NCI-H2081 (cell line): ENCODE measurements around the gene TMEM117.
"Not testable (repeated sequence)": the region's sequence is repeated elsewhere in the genome, so short reads cannot be mapped to it uniquely, and the experiment has no call there.

Source experiments
- DNase-seq, 2 experiments: peaks; one replicate each; lab custom pipeline; 2025; lab: John Stamatoyannopoulos, UW

TMEM117 gene

GRCh38 chr12:44224399-44225148 lies 388.7 kb downstream of the TMEM117 start:
- DNase-seq, result no peak

DNA sequence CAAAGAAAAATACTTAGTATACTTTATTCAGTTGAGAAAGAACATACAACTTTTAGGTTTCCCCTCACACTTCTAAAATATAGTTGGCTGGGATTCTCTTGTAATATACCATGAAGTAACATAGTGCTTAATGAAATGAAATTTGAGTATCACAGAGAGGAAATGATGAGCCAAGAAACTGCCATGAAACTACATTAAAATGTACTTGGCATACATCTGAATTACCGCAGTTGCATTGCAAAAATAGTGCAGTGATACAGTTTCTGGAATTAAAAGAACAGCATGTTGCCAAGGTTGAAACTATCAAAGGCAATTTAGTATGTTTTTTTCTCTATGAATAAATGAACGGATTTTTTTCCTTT lies 389.2 kb downstream of the TMEM117 start:
- no peak for DNase-seq

GRCh38 chr12:44227616-44228015 lies 391.7 kb downstream of the TMEM117 start:
- DNase-seq, result no peak

- DNase-seq, result no peak
Observed at GRCh38 chr12:44229846-44230245, 394.0 kb downstream of the TMEM117 start.

DNA sequence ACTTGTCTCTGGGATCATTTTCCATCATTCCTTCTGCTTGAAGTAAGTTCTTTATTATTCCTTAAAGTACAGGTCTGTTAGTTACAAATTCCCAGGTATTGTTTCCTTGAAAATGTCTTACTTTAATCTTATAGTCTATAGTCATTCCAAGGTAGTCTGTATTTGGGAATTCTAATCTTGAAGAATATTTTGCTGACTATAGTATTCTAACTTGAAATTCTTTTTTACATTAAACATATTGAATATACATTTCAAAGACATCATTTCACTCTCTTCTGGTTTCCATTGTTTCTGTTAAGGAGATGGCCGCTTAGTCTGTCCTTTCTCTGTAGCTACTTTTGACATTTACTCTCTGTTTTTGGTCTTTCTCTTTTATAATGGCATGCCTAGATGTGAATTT lies 399.8 kb downstream of the TMEM117 start:
- no peak for DNase-seq

GRCh38 chr12:44240186-44240585 lies 404.3 kb downstream of the TMEM117 start:
- no peak for DNase-seq

DNA sequence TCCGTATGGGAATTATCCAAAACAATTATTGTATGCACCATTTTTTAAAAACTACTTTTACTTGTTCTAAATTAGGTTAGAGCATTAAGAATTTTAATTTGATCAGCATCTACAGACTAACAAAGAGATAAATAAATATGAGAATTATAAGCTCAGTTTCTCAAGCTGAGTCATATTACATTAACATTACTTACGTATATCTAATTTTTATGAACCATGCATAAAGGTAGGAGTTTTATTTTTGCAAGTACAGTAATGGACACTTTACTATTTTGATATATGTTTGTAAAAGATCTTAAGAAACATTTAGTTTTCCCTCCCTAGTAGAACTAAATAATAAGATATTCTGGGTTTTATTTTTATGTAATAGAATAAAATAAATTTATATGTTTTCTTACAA lies 410.1 kb downstream of the TMEM117 start:
- DNase-seq, result no peak

GRCh38 chr12:44246482-44247105 lies 410.7 kb downstream of the TMEM117 start:
- DNase-seq, result no peak

DNA sequence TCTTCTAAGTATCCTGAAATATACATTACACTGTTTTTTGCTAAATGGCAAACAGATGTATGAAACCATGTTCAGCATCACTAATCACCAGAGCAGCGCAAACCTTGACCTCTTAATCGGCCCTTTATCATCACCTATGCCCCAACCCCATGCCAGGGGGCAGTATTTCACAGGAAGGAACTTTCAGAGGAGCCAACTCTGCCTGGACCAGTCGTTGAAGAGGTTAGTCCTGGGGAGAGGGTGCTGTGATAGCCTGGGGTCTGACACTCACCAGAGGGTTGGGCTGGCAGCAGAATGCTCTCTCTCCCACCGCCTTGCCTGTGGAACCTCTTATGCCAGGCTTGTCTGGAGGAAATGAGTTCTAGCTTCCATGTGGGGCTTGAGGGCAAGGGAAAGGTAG lies 411.7 kb downstream of the TMEM117 start:
- DNase-seq, result no peak

- DNase-seq, result no peak
Observed at GRCh38 chr12:44248436-44248835, 412.6 kb downstream of the TMEM117 start.

GRCh38 chr12:44250440-44250839 lies 414.6 kb downstream of the TMEM117 start:
- DNase-seq, result not testable (repeated sequence)

DNA sequence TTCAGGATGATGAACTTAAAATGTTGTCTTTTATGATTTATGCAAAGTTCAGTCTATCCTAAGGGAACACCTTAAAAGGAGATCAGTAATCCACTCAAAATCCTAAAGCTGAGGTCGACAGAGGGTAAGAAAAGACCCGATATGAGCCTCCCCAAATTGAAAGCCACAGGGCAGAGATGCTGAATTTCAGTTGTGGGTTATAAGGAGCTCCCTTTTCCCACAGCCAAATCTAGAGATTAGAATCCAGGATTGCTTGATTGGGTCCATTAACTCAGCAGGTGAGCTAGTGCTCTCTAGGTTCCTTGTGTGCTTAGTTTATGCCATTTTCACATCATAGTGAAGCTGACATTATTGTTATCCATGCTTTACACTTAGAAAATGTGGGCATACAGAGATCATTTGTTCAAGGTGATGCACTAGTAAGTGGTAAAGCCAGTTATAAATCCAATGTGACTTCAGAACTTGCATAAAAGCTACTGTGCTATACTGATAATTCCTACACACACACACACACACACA lies 417.5 kb downstream of the TMEM117 start:
- peak in 1 of 2 experiments; percentile 39 for DNase-seq

DNA sequence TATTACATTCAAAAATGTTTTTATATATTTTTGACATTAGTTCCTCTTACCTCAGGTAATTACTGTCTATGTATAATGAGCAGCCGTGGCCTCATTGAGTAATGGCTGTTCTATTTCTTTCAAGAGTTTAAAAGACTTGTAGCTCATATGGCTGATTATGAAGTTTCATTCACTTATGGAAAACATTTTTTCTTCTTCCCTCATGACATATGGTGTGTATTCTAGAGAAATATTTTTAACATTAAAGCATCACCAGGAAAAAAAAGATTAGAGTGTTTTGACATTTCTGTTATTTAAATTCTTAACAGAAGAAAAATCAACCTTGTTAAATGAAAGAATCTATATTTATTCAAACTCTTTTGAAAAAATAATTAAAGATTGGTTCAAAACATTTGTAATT lies 422.4 kb downstream of the TMEM117 start:
- no peak for DNase-seq

DNA sequence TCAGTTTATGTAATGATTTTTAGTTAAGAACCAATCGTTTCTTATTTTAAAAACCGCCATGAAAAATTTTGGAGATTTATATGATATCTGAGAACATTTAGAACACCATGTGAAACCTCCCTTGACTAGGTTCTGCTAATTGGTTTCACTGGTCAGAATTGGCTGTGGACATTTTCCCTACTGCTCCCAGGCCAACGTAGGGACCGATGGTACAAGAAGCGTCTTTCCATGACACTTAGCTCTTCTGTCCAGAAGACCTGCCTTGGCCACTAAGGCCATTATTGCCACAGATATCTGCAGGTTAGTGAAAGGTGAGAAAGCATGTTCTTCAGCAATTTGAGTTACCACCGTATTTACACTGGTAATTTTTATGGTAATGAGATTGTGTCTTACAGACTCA lies 424.0 kb downstream of the TMEM117 start:
- no peak for DNase-seq

GRCh38 chr12:44260581-44260980 lies 424.7 kb downstream of the TMEM117 start:
- DNase-seq, result no peak

GRCh38 chr12:44285321-44285960 lies 449.6 kb downstream of the TMEM117 start:
- no peak for DNase-seq

- DNase-seq, result no peak
Observed at GRCh38 chr12:44286336-44286735, 450.5 kb downstream of the TMEM117 start.

DNA sequence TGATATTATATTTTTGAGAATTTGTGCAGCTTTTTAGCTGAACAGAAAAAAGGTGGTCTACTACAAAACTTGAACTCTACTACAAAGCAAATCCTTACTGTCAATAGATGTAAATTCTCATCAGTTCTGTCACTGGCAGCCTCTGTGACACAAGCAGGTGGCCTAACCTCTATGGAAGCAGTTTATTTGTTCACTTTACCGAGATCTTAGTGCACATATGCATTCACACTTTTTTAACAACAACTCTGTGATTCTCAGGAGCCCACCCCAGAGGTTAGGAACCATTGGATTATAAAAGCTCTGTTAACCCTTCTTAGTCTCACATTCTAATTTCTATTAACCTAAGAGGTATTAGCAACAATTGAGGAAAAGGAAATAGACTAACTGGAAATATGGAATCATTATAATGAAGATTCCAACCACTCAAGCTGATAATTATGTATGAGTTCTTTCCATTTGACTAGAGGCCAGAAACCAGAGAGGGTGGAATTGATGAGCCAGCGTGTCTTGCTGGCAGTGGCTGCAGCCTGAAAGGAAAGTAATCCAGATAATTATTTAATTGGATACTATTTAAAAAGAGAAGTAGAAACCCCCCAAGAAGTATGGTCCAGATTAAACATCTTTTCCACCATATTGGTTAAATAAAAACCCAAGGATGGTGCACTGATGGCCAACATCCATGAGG lies 451.1 kb downstream of the TMEM117 start:
- peak in 1 of 2 experiments; percentile 4 for DNase-seq

DNA sequence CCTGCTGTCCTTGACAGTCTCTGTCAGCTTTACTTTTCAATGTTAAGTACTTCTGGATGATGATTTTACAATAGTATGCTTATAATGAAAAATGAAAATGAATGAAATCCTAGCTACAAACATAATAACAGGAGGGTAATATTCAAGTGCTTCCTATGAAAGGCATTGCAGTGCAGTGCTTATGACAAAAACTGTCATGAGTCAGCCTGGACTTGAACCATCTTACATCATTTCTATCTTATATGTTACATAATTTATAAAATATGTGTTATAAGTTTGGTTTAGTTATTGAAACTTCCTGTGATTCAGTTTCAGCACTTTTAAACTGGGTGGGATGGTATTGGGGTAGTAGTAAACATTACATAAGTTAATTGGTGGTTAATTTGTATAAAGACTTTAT lies 451.7 kb downstream of the TMEM117 start:
- DNase-seq, result no peak

- no peak for DNase-seq
Observed at GRCh38 chr12:44294649-44295048, 458.8 kb downstream of the TMEM117 start.

GRCh38 chr12:44295958-44296623 lies 460.2 kb downstream of the TMEM117 start:
- DNase-seq, result no peak

DNA sequence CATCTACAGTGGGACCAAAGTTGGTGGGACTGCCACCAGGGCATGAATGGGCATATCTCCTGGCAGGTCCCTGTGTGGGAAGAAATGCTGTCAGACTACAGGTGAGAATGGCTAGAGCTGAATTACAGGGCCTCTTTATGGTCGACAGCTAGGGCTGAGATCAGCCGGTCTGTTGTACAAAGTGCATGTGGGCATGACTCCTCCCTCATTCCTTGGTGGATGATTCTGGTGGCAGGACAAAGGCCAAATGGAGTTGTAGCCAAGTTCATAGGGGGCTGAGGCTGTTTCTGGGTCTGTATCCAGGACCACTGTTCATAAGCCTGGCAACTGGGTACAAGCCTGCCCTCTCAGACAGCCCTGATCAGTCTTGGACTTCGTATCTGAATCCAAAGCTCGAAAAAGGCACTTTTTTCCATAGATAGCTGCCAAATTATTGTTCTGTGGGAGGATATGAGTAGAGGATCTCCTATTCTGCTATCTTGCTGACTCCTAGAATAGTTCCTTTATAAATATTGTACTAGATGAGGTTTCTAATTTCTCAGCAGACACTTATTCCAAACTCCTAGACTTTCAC lies 460.8 kb downstream of the TMEM117 start:
- DNase-seq, result no peak
